Caco-2 (cell line): Measurements from ENCODE around the gene TMEM40. TPM values are rescaled to one million over a fixed set of nuclear protein-coding genes. Genes with fewer than 3 reads are reported as not detected.

Source experiments
- BruUV-seq: library from RNA; stranded (reverse); fragments of 400-500 nt; replicated peaks from 2 replicates; lab custom pipeline; 2021; lab: Mats Ljungman, UMichigan
- CTCF ChIA-PET: fragments of 300-600 bp; sonication (Branson Sonifier 250); formaldehyde crosslinking; loops from one replicate; lab custom pipeline; 2022; ENCODE audit warnings: antibody characterized with exemption; lab: Charles Lee
- POLR2A ChIA-PET: fragments of 300-600 bp; sonication (Branson Sonifier 250); formaldehyde crosslinking; loops from one replicate; lab custom pipeline; 2022; ENCODE audit warnings: antibody characterized with exemption; lab: Charles Lee
- DNase-seq, 2 experiments: peaks; one replicate each; pipeline versions ENCODE4 v3.0.0 to v3.0.0-alpha.2; 2020 to 2022
- H3K27me3 ChIP-seq: replicated peaks from 2 replicates; pipeline ENCODE4 v1.6.0; 2011; ENCODE audit warnings: low read length; ENCODE audit not compliant: control insufficient read depth, insufficient read depth
- H3K36me3 ChIP-seq: 2 replicates; pipeline ENCODE4 v1.5.1; 2011; ENCODE audit warnings: low read length; ENCODE audit not compliant: control insufficient read depth, insufficient read depth
- H3K4me1 ChIP-seq: fragments of 250-450 bp; sonication (Bioruptor Pico); 2 replicates; pipeline ENCODE4 v1.5.1; 2020; ENCODE audit warnings: mild to moderate bottlenecking
- H3K4me3 ChIP-seq: 2 replicates; pipeline ENCODE4 v1.5.1; 2011; ENCODE audit warnings: low read depth, mild to moderate bottlenecking, control low read depth, low read length
- H3K9me3 ChIP-seq: fragments of 250-450 bp; sonication (Bioruptor Pico); 2 replicates; pipeline ENCODE4 v1.5.1; 2020; ENCODE audit warnings: mild to moderate bottlenecking, moderate library complexity
- H3K27ac Mint-ChIP-seq: one replicate; pipeline ENCODE4 v1.8.0; 2022; ENCODE audit warnings: mixed read lengths; ENCODE audit not compliant: unreplicated experiment
- H3K27me3 Mint-ChIP-seq: one replicate; pipeline ENCODE4 v1.8.0; 2022; ENCODE audit warnings: mixed read lengths; ENCODE audit not compliant: insufficient read depth, unreplicated experiment
- H3K36me3 Mint-ChIP-seq: one replicate; pipeline ENCODE4 v1.8.0; 2022; ENCODE audit warnings: mild to moderate bottlenecking, mixed read lengths; ENCODE audit not compliant: insufficient read depth, unreplicated experiment
- H3K4me1 Mint-ChIP-seq: one replicate; pipeline ENCODE4 v1.8.0; 2022; ENCODE audit warnings: low read depth, mixed read lengths; ENCODE audit not compliant: unreplicated experiment
- H3K4me3 Mint-ChIP-seq: one replicate; pipeline ENCODE4 v1.8.0; 2022; ENCODE audit warnings: mild to moderate bottlenecking, moderate library complexity, mixed read lengths; ENCODE audit not compliant: unreplicated experiment
- H3K9me3 Mint-ChIP-seq: one replicate; pipeline ENCODE4 v1.8.0; 2022; ENCODE audit warnings: mixed read lengths; ENCODE audit not compliant: unreplicated experiment
- CTCF ChIP-seq, 2 experiments: fragments of 200-600 bp in 1 of 2; IDR thresholded peaks; 1 replicate in 1 of 2; 2 replicates in 1 of 2; pipeline versions ENCODE4 v1.5.1 to v1.8.0; 2011 to 2022; ENCODE audit warnings: antibody characterized with exemption in 1 of 2, control low read depth in 1 of 2, inconsistent platforms in 1 of 2, low read depth in 1 of 2, low read length in 1 of 2, mild to moderate bottlenecking in 1 of 2, moderate library complexity in 1 of 2; ENCODE audit not compliant: insufficient read depth in 1 of 2, severe bottlenecking in 1 of 2, unreplicated experiment in 1 of 2
- intact Hi-C: fragments of 100-400 bp; cut with micrococcal nuclease; formaldehyde crosslinking; loops from one replicate; pipeline ENCODE4 v1.10.0; 2022; ENCODE audit not compliant: unreplicated experiment
- total RNA-seq: library from RNA; stranded (reverse); gene quantifications from 2 replicates; pipeline ENCODE4 v1.2.3, GENCODE V29; 2022

Gene TMEM40
- total RNA-seq, 1 experiment from 2014 or later, result 0.86 TPM

- Histone ChIP-seq H3K27me3 (no peaks in the 10 kb centered on the region), H3K36me3 (no peaks in the 10 kb centered on the region), H3K4me1 (no peaks in the 10 kb centered on the region; the same call in 1 of the 2 replicates), H3K9me3 (no peaks in the 10 kb centered on the region), H3K4me3 (no peak overlapping the region)
- peaks cover 8% of the 10 kb centered on the region for H3K4me1 Mint-ChIP-seq
- CTCF ChIA-PET, result no interaction called here
- POLR2A ChIA-PET, result no interaction called here
- H3K4me3 Mint-ChIP-seq, result no peak overlapping the region
- H3K27ac Mint-ChIP-seq, result no peak overlapping the region
- no peaks in the 10 kb centered on the region for H3K36me3 Mint-ChIP-seq
- no peak for DNase-seq
- H3K27me3 Mint-ChIP-seq, result no peaks in the 10 kb centered on the region
- BruUV-seq, result no TSS peak
- no peaks in the 10 kb centered on the region for H3K9me3 Mint-ChIP-seq
- intact Hi-C loops, result no loop called here
- no peak for TF ChIP-seq CTCF (IDR thresholded peaks at IDR 0.05; ENCODE audit: insufficient read depth in 1 of 2, low read depth in 1 of 2, low read length in 1 of 2, severe bottlenecking in 1 of 2, unreplicated experiment in 1 of 2)
Measured at GRCh38 chr3:12714278-12714677, 44.8 kb downstream of the TMEM40 start.

- BruUV-seq, result no TSS peak
- TF ChIP-seq CTCF (IDR thresholded peaks at IDR 0.05; ENCODE audit: insufficient read depth in 1 of 2, low read depth in 1 of 2, low read length in 1 of 2, severe bottlenecking in 1 of 2, unreplicated experiment in 1 of 2), result no peak
- H3K4me3 Mint-ChIP-seq, result no peak overlapping the region
- Histone ChIP-seq H3K4me3 (no peak overlapping the region), H3K36me3 (no peaks in the 10 kb centered on the region), H3K27me3 (no peaks in the 10 kb centered on the region), H3K9me3 (no peaks in the 10 kb centered on the region), H3K4me1 (0 out of 2 replicates have a peak, but pooled peaks cover 7% of the 10 kb centered on the region)
- no peaks in the 10 kb centered on the region for H3K9me3 Mint-ChIP-seq
- no peaks in the 10 kb centered on the region for H3K27me3 Mint-ChIP-seq
- ChIA-PET POLR2A (no interaction called here), CTCF (interaction anchor here (0.5 to 1.0 kb wide), 2 partner anchors 8 to 113 kb away, joined by 3 read pairs; no protein-coding TSS in a partner anchor)
- intact Hi-C loops, result no loop called here
- no peak overlapping the region for H3K27ac Mint-ChIP-seq
- H3K4me1 Mint-ChIP-seq, result no peaks in the 10 kb centered on the region
- no peak for DNase-seq
- H3K36me3 Mint-ChIP-seq, result no peaks in the 10 kb centered on the region
Measured at GRCh38 chr3:12710062-12710461, 49.0 kb downstream of the TMEM40 start.

GRCh38 chr3:12709334-12709733 is 49.7 kb downstream of the TMEM40 start:
- Histone ChIP-seq H3K9me3 (no peaks in the 10 kb centered on the region), H3K4me1 (0 out of 2 replicates have a peak, but pooled peaks cover 7% of the 10 kb centered on the region), H3K4me3 (no peak overlapping the region), H3K27me3 (no peaks in the 10 kb centered on the region), H3K36me3 (no peaks in the 10 kb centered on the region)
- Mint-ChIP-seq H3K4me1 (no peaks in the 10 kb centered on the region), H3K4me3 (no peak overlapping the region), H3K9me3 (no peaks in the 10 kb centered on the region), H3K27ac (no peak overlapping the region), H3K27me3 (no peaks in the 10 kb centered on the region), H3K36me3 (no peaks in the 10 kb centered on the region)
- no TSS peak for BruUV-seq
- ChIA-PET CTCF (interaction anchor here (0.5 to 1.0 kb wide), 2 partner anchors 8 to 113 kb away, joined by 3 read pairs; no protein-coding TSS in a partner anchor), POLR2A (no interaction called here)
- TF ChIP-seq CTCF (IDR thresholded peaks at IDR 0.05; ENCODE audit: insufficient read depth in 1 of 2, low read depth in 1 of 2, low read length in 1 of 2, severe bottlenecking in 1 of 2, unreplicated experiment in 1 of 2), result no peak
- intact Hi-C loops, result loop anchor here (5.0 kb wide), 2 partner anchors 47 to 103 kb away; partner anchors contain the start of gene RAF1
- DNase-seq, result no peak
